Germinal center (tissue), 1 donor: ENCODE data around the gene ANKZF1.

Experiments used
- DNase-seq: peaks from one replicate; pipeline ENCODE4 v3.0.0; 2012; ENCODE audit warnings: mixed read lengths, low spot score

Gene ANKZF1

GRCh38 chr2:219282943-219283581, 53.5 kb downstream of the ANKZF1 start:
- no peak for DNase-seq

GRCh38 chr2:219284501-219285372, 55.1 kb downstream of the ANKZF1 start:
- DNase-seq, result no peak

GRCh38 chr2:219285373-219285735, 55.7 kb downstream of the ANKZF1 start:
- DNase-seq, result no peak

GRCh38 chr2:219285894-219286425, 56.4 kb downstream of the ANKZF1 start:
- DNase-seq, result no peak
